Adrenal gland (tissue), 12 donors: ENCODE data around the gene CD2AP. TPM values are rescaled to one million over a fixed set of nuclear protein-coding genes. Genes with fewer than 3 reads are reported as not detected.

Experiments
- DNase-seq, 7 donors: peaks; one replicate each; pipeline ENCODE4 v3.0.0-alpha.2; 2019 to 2020
- H3K27ac ChIP-seq, 5 donors: fragments of 200-600 bp; sonication (generic) in 4 of 5; 1 replicate in 3 of 5; 2 replicates in 2 of 5; pipeline versions ENCODE4 v1.5.1 to v1.8.0; 2016 to 2020; ENCODE audit warnings: mild to moderate bottlenecking in 1 of 5
- H3K27me3 ChIP-seq: fragments of 200-600 bp; 2 replicates; pipeline ENCODE4 v1.8.0; 2021
- H3K36me3 ChIP-seq, 2 donors: fragments of 200-600 bp; replicated peaks in 1 of 2; 1 replicate in 1 of 2; 2 replicates in 1 of 2; pipeline versions ENCODE4 v1.5.1 to v1.8.0; 2018 to 2022
- H3K4me1 ChIP-seq, 2 donors: fragments of 200-600 bp; replicated peaks in 1 of 2; 1 replicate in 1 of 2; 2 replicates in 1 of 2; pipeline versions ENCODE4 v1.5.1 to v1.8.0; 2018 to 2021
- H3K4me3 ChIP-seq, 4 donors: fragments of 200-600 bp; sonication (generic) in 3 of 4; one replicate each; pipeline ENCODE4 v1.5.1; 2016 to 2018
- H3K9me3 ChIP-seq, 3 donors: fragments of 200-600 bp; sonication (generic) in 1 of 3; replicated peaks in 1 of 3; 1 replicate in 2 of 3; 2 replicates in 1 of 3; pipeline versions ENCODE4 v1.5.1 to v1.8.0; 2016 to 2021
- POLR2A ChIP-seq, 2 donors: fragments of 450-650 bp; IDR thresholded peaks; one replicate each; pipeline ENCODE4 v1.6.1; 2017; ENCODE audit warnings: antibody characterized with exemption in 2 of 2, mild to moderate bottlenecking in 2 of 2, moderate library complexity in 1 of 2
- WGBS, 4 donors: extraction: QIAGEN DNeasy Blood & Tissue Kit in 2 of 4; methylation state at CpG; one replicate each; pipeline versions ENCODE4 v1.1.5 to v1.1.7; 2013 to 2017; 5-methylcytosine and 5-hydroxymethylcytosine counted together
- intact Hi-C, 2 donors: fragments of 100-400 bp; cut with DNase I; formaldehyde crosslinking; loops; one replicate each; pipeline versions ENCODE4 v1.14.1 to v1.15.0; 2022 to 2023
- polyA plus RNA-seq, 3 donors: library from polyadenylated mRNA; stranded (reverse); fragments of 200-250 nt in 2 of 3; fragments of 350-450 nt in 1 of 3; fragmentation: Illumina TruSeq in 1 of 3; extraction: RNeasy Lipid Tissue Mini Kit (QIAGEN cat#74804) in 1 of 3; gene quantifications; one replicate each; pipeline ENCODE4 v1.2.3, GENCODE V29; 2013 to 2014
- total RNA-seq, 9 donors: library from RNA; depleted of rRNA in 4 of 9; stranded (reverse); fragments of >200 nt in 4 of 9; fragments of 120-200 nt in 1 of 9; fragmentation: NEBNext Ultra II Directional in 1 of 9; extraction: Animal tissue kit (Norgen Biotek cat#: 25700) in 1 of 9; gene quantifications; one replicate each; pipeline versions ENCODE4 v1.1.0 to v1.2.4, GENCODE V29; 2013 to 2023
- TF ChIP-seq, protein P1 (sequence below), 6 experiments: fragments of 450-650 bp in 4 of 6; fragments of 200-600 bp in 2 of 6; sonication (generic) in 1 of 6; IDR thresholded peaks; 1 replicate in 5 of 6; 2 replicates in 1 of 6; pipeline versions ENCODE4 v1.5.1 to v1.8.0; 2016 to 2021; ENCODE audit warnings: antibody characterized with exemption in 6 of 6, mild to moderate bottlenecking in 2 of 6, moderate library complexity in 1 of 6
- donor health status: healthy with polysubstance abuse.
- donor health status: Bipolar disorder and iron deficiency.
- donor health status: DM: yes; HTN: yes; CAD: no.
- donor health status: DM: no; HTN: no; CAD: no.
- donor health status: DM: no; HTN: no; CAD: no.
- donor health status: DM: yes; HTN: yes; CAD: no.

Gene CD2AP
- total and polyA plus RNA-seq, 12 donors: 5.3 to 29.6 (median 20.2) TPM

DNA sequence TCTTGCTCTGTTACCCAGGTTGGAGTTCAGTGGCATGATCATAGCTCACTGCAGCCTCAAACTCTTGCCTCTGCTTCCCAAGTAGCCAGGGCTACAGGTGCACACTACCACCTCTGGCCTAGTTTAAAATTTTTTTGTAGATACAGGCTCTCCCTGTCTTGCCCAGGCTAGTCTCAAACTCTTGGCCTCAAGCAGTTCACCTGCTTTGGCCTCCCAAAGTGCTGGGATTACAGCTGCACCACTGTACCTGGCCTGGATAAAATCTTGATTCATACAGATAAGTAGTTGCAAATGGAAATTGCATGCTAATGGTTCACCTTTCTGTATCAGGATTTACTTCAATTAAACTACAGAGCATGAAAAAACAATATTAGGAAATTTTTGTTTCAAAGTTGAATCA is 4.2 kb downstream of the CD2AP start:
- no peak overlapping the region for H3K27ac ChIP-seq
- H3K36me3 ChIP-seq: no peaks in the 10 kb centered on the region
- H3K27me3 ChIP-seq: no peaks in the 10 kb centered on the region
- intact Hi-C loops: no loop called here
- H3K9me3 ChIP-seq: no peaks in the 10 kb centered on the region
- H3K4me1 ChIP-seq: peaks cover 13 to 32% of the 10 kb centered on the region in 2 donors
- no peak overlapping the region for H3K4me3 ChIP-seq
- TF ChIP-seq, protein P1, sequence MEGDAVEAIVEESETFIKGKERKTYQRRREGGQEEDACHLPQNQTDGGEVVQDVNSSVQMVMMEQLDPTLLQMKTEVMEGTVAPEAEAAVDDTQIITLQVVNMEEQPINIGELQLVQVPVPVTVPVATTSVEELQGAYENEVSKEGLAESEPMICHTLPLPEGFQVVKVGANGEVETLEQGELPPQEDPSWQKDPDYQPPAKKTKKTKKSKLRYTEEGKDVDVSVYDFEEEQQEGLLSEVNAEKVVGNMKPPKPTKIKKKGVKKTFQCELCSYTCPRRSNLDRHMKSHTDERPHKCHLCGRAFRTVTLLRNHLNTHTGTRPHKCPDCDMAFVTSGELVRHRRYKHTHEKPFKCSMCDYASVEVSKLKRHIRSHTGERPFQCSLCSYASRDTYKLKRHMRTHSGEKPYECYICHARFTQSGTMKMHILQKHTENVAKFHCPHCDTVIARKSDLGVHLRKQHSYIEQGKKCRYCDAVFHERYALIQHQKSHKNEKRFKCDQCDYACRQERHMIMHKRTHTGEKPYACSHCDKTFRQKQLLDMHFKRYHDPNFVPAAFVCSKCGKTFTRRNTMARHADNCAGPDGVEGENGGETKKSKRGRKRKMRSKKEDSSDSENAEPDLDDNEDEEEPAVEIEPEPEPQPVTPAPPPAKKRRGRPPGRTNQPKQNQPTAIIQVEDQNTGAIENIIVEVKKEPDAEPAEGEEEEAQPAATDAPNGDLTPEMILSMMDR (IDR thresholded peaks at IDR 0.05): no peak
- no peak for TF ChIP-seq POLR2A (IDR thresholded peaks at IDR 0.05)
- no peak for DNase-seq

DNA sequence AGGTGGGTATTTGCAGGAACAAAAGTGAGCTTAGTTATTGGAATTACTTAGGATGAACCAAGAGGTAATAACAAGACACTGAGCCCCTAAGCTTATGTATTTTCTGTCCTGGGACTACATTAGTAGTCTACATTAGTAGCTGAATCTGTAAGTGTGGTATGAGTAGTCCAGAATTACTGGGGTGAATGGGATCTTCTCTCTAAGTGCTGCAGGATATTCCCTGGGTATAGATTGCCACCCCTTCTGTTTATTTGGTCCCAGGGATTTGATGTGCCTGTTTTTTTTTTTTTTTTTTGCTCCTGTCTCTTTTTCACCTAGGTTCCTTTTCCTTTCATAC is 5.9 kb downstream of the CD2AP start:
- Histone ChIP-seq H3K27me3 (no peaks in the 10 kb centered on the region), H3K4me3 (no peak overlapping the region), H3K36me3 (no peaks in the 10 kb centered on the region), H3K27ac (peak overlapping the region in 1 of 5 donors; percentile 6), H3K9me3 (no peaks in the 10 kb centered on the region), H3K4me1 (peaks cover 10 to 32% of the 10 kb centered on the region in 2 donors)
- DNase-seq: no peak
- TF ChIP-seq, protein P1 (IDR thresholded peaks at IDR 0.05): no peak
- TF ChIP-seq POLR2A (IDR thresholded peaks at IDR 0.05): no peak
- intact Hi-C loops: no loop called here

DNA sequence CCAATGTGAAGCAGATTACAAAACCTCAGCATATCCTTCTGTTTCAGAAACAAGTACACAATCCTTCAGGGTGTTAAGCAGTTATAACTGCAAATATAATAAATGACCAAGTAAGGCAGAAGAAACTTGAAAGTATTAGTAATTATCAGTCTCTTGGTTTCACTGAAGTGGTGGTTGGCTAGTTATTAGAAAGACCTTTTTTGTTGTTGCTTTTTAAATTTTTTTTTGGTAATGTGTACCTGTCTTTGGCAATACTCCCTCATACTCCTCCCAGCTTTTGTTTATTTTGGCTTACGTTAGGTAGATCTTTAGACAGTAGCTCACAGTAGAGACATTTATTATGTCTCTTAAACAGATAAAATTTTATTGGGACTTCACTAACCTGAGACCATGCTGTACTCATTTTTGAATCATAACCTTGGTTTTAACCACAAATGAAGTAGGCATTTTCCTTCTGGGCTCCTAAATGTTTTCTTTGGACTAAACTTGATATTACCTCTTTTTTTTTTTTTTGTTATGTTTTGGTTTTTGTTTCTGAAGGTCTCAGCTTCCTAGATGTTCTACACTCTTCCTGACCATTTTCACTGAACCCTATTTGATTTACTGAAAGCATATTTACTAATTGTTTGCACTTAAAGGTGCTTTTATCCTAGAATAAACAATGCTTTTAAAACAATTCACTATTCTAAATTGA is 6.4 kb downstream of the CD2AP start:
- peak overlapping the region in 1 of 5 donors; percentile 6 for H3K27ac ChIP-seq
- intact Hi-C loops: no loop called here

DNA sequence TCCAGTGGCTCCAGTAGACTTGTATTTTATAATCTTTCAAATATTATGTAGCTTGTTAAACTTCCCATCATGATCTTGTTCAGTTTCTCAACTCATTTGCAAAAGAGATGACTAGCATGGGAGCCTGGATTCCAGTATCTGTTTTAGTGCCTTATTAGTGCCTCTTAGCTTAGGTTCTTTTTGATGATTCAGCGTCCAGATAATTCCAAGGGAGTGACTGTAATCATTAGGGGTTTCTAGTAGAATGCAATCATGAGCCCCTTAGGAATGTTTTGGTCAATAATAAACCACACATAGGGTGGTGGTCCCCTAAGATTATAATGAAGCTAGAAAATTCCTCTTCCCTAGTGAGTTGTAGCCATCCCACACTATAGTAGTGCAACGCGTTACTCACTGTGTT is 7.0 kb downstream of the CD2AP start:
- DNase-seq: no peak
- intact Hi-C loops: no loop called here
- peak overlapping the region in 1 of 5 donors; percentile 6 for H3K27ac ChIP-seq
- 84 to 93% (median 87%) methylated on average over 3 of the region's 3 CpGs for WGBS, 4 donors
- no peaks in the 10 kb centered on the region for H3K36me3 ChIP-seq
- H3K27me3 ChIP-seq: no peaks in the 10 kb centered on the region
- no peak overlapping the region for H3K4me3 ChIP-seq
- peaks cover 10 to 25% of the 10 kb centered on the region in 2 donors for H3K4me1 ChIP-seq
- H3K9me3 ChIP-seq: no peaks in the 10 kb centered on the region
- TF ChIP-seq, protein P1 (IDR thresholded peaks at IDR 0.05): no peak
- no peak for TF ChIP-seq POLR2A (IDR thresholded peaks at IDR 0.05)

More for the DNA sequence above, 6.4 kb downstream of the CD2AP start:
- TF ChIP-seq, protein P1 (IDR thresholded peaks at IDR 0.05): no peak
- TF ChIP-seq POLR2A (IDR thresholded peaks at IDR 0.05): no peak
- Histone ChIP-seq H3K9me3 (no peaks in the 10 kb centered on the region), H3K4me1 (peaks cover 10 to 31% of the 10 kb centered on the region in 2 donors), H3K4me3 (no peak overlapping the region), H3K27me3 (no peaks in the 10 kb centered on the region), H3K36me3 (no peaks in the 10 kb centered on the region)
- DNase-seq: no peak
- 0 to 40% (median 21%) methylated on average over 1 of the region's 1 CpG for WGBS, 4 donors
